ENCODE measurements around the gene TRIM71. TPM values are rescaled to one million over a fixed set of nuclear protein-coding genes. Genes with fewer than 3 reads are reported as not detected.
"Not testable (repeated sequence)": the region's sequence is repeated elsewhere in the genome, so short reads cannot be mapped to it uniquely, and the experiment has no call there.

Gene TRIM71
- total RNA-seq, 1 donor from 2014 or later = 17.2 TPM

DNA sequence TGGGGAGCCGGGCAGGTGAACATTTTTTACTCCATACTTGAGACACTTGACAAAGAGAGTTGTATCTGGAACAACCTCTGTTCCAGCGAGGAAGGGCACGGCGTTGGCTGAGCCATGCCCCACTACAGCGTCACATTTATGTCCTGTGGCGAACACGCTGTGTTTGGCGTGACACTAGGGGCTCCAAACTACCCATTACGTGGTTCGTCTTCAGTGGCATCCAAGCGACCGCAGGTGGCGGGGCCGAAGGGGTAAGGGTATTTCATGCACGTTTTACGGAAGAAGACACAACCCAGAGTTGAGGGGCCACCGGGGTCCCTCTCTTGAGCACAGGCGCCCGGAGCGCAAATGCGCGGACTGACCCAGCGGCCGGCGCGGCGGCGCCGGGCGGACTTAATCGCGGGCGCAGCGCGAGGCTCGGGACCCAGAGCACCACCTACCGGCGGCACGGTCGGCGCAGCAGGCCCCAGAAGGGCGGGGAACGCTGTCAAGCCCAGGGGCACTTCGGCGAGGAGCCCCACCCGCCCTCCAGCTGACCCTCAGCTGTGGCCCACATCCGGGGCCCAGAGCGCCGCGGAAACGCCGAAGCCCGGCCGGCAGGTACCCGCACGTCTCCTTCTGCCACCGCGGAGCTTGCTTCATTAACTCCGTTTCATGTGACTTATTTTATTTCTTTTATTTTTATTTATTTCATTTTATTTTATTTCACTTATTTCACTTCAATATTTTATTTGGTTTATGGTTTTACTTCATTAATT, 36.4 kb upstream of the TRIM71 start:
- H3K9me3 ChIP-seq (ENCODE audit: insufficient read depth, low read depth, low read length) = no peaks in the 10 kb centered on the region
- peak; percentile 63 for DNase-seq (ENCODE audit: low read depth)
- H3K4me1 Mint-ChIP-seq (ENCODE audit: low read depth, unreplicated experiment) = peaks cover 2% of the 10 kb centered on the region
- peak overlapping the region; percentile 93 for H3K4me3 Mint-ChIP-seq (ENCODE audit: unreplicated experiment)
- no peaks in the 10 kb centered on the region for H3K36me3 Mint-ChIP-seq (ENCODE audit: low read depth, unreplicated experiment)
- FAIRE-seq = no peak
- H3K27me3 Mint-ChIP-seq (ENCODE audit: low read depth, unreplicated experiment) = peaks cover 4% of the 10 kb centered on the region
- H3K27ac Mint-ChIP-seq (ENCODE audit: unreplicated experiment) = peak overlapping the region; percentile 80
- peak overlapping the region; percentile 97 for H2AFZ ChIP-seq (ENCODE audit: low read depth, low read length)
- H3K4me2 ChIP-seq (ENCODE audit: low read length) = peak overlapping the region; percentile 100
- no peaks in the 10 kb centered on the region for H3K36me3 ChIP-seq (ENCODE audit: insufficient read depth, low read length)
- peak overlapping the region; percentile 76 for H3K9ac ChIP-seq (ENCODE audit: low read length)
- H3K27ac ChIP-seq (ENCODE audit: low read depth, low read length) = no peak overlapping the region
- H3K4me3 ChIP-seq (ENCODE audit: insufficient read depth, low read depth, low read length) = peak overlapping the region; percentile 79
- no peaks in the 10 kb centered on the region for H3K27me3 ChIP-seq (ENCODE audit: insufficient read depth, low read length)
- TF ChIP-seq, protein P1, sequence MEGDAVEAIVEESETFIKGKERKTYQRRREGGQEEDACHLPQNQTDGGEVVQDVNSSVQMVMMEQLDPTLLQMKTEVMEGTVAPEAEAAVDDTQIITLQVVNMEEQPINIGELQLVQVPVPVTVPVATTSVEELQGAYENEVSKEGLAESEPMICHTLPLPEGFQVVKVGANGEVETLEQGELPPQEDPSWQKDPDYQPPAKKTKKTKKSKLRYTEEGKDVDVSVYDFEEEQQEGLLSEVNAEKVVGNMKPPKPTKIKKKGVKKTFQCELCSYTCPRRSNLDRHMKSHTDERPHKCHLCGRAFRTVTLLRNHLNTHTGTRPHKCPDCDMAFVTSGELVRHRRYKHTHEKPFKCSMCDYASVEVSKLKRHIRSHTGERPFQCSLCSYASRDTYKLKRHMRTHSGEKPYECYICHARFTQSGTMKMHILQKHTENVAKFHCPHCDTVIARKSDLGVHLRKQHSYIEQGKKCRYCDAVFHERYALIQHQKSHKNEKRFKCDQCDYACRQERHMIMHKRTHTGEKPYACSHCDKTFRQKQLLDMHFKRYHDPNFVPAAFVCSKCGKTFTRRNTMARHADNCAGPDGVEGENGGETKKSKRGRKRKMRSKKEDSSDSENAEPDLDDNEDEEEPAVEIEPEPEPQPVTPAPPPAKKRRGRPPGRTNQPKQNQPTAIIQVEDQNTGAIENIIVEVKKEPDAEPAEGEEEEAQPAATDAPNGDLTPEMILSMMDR (IDR thresholded peaks at IDR 0.05; ENCODE audit: insufficient read depth, low read depth, low read length) = peak; percentile 44
- TF ChIP-seq EZH2 (IDR thresholded peaks at IDR 0.05; ENCODE audit: insufficient read depth, low read length) = no peak
- H3K9me3 Mint-ChIP-seq (ENCODE audit: unreplicated experiment) = no peaks in the 10 kb centered on the region
- H3K79me2 ChIP-seq (ENCODE audit: insufficient read depth, low read length) = no peaks in the 10 kb centered on the region
- no peaks in the 10 kb centered on the region for H4K20me1 ChIP-seq (ENCODE audit: insufficient read depth, low read length)
- H3K4me1 ChIP-seq (ENCODE audit: insufficient read depth, low read length) = no peaks in the 10 kb centered on the region

DNA sequence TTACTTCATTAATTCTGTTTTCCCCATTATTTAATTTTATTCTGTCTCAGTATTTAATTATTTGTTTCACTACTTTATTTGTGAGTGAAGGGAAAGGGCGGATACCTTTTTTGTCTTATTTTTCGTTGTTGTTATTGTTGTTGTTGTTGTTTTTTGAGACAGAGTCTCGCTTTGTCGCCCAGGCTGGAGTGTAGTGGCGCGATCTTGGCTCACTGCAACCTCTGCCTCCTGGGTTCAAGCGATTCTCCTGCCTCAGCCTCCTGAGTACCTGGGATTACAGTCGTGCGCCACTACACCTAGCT, 35.9 kb upstream of the TRIM71 start:
- H3K4me3 Mint-ChIP-seq (ENCODE audit: unreplicated experiment); H3K9ac ChIP-seq (ENCODE audit: low read length); H2AFZ ChIP-seq (ENCODE audit: low read depth, low read length); H3K27ac ChIP-seq (ENCODE audit: low read depth, low read length); H3K36me3 ChIP-seq (ENCODE audit: insufficient read depth, low read length); H3K27me3 ChIP-seq (ENCODE audit: insufficient read depth, low read length); H3K4me3 ChIP-seq (ENCODE audit: insufficient read depth, low read depth, low read length); H4K20me1 ChIP-seq (ENCODE audit: insufficient read depth, low read length); H3K79me2 ChIP-seq (ENCODE audit: insufficient read depth, low read length); H3K27me3 Mint-ChIP-seq (ENCODE audit: low read depth, unreplicated experiment); FAIRE-seq; H3K27ac Mint-ChIP-seq (ENCODE audit: unreplicated experiment); H3K36me3 Mint-ChIP-seq (ENCODE audit: low read depth, unreplicated experiment); H3K4me1 Mint-ChIP-seq (ENCODE audit: low read depth, unreplicated experiment); H3K9me3 ChIP-seq (ENCODE audit: insufficient read depth, low read depth, low read length); DNase-seq (ENCODE audit: low read depth); H3K4me1 ChIP-seq (ENCODE audit: insufficient read depth, low read length); H3K9me3 Mint-ChIP-seq (ENCODE audit: unreplicated experiment): not testable (repeated sequence)
- peak overlapping the region; percentile 100 for H3K4me2 ChIP-seq (ENCODE audit: low read length)

DNA sequence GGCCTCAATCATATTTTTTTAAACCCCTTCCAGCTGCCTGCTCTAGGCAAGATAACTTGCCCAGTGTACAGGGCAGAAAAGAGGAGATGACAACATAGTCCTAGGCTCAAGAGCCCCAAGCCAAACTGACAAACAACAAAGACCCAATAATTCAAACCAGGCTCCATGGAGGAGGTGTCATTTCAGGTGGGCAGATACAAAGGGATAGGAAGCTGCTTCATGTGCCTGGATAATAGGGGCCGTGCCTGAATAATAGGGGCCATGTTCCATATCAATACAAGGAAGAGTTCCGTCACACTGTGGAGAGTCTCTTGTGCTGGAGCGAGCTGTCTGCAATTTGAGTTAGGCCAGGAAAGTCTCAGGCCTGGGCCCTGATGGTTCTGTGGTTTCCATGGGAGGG, 35.4 kb upstream of the TRIM71 start:
- Histone ChIP-seq H3K9ac (ENCODE audit: low read length) (no peak overlapping the region), H3K4me2 (ENCODE audit: low read length) (no peak overlapping the region), H2AFZ (ENCODE audit: low read depth, low read length) (no peak overlapping the region), H3K36me3 (ENCODE audit: insufficient read depth, low read length) (no peaks in the 10 kb centered on the region), H3K4me3 (ENCODE audit: insufficient read depth, low read depth, low read length) (no peak overlapping the region), H3K79me2 (ENCODE audit: insufficient read depth, low read length) (no peaks in the 10 kb centered on the region), H3K27me3 (ENCODE audit: insufficient read depth, low read length) (no peaks in the 10 kb centered on the region), H3K4me1 (ENCODE audit: insufficient read depth, low read length) (no peaks in the 10 kb centered on the region), H4K20me1 (ENCODE audit: insufficient read depth, low read length) (no peaks in the 10 kb centered on the region), H3K27ac (ENCODE audit: low read depth, low read length) (no peak overlapping the region), H3K9me3 (ENCODE audit: insufficient read depth, low read depth, low read length) (no peaks in the 10 kb centered on the region)
- TF ChIP-seq, protein P1 (IDR thresholded peaks at IDR 0.05; ENCODE audit: insufficient read depth, low read depth, low read length) = no peak
- no peak for TF ChIP-seq EZH2 (IDR thresholded peaks at IDR 0.05; ENCODE audit: insufficient read depth, low read length)
- Mint-ChIP-seq H3K27me3 (ENCODE audit: low read depth, unreplicated experiment) (peaks cover 4% of the 10 kb centered on the region), H3K36me3 (ENCODE audit: low read depth, unreplicated experiment) (no peaks in the 10 kb centered on the region), H3K4me1 (ENCODE audit: low read depth, unreplicated experiment) (peaks cover 2% of the 10 kb centered on the region), H3K9me3 (ENCODE audit: unreplicated experiment) (no peaks in the 10 kb centered on the region), H3K4me3 (ENCODE audit: unreplicated experiment) (no peak overlapping the region), H3K27ac (ENCODE audit: unreplicated experiment) (no peak overlapping the region)
- no peak for FAIRE-seq
- no peak for DNase-seq (ENCODE audit: low read depth)

Data from astrocyte (in vitro differentiated cells and primary cell).